Keratinocyte (primary cell): ENCODE results near the gene PLA2G12B. TPM values are rescaled to one million over a fixed set of nuclear protein-coding genes. Genes with fewer than 3 reads are reported as not detected.
"Not testable (repeated sequence)": the region's sequence is repeated elsewhere in the genome, so short reads cannot be mapped to it uniquely, and the experiment has no call there.

ENCODE experiments used
- DNase-seq: peaks from one replicate; pipeline ENCODE4 v3.0.0-alpha.2; 2011; ENCODE audit warnings: low read depth, missing footprints, low spot score
- FAIRE-seq: peaks from 2 replicates; lab custom pipeline; 2011; peaks lifted over from hg19 to GRCh38; lab: Jason Lieb, UNC
- H2AFZ ChIP-seq: 2 replicates; pipeline ENCODE4 v1.6.0; 2012; ENCODE audit warnings: low read length, control low read depth, inconsistent platforms; ENCODE audit not compliant: control insufficient read depth
- H3K27ac ChIP-seq: 2 replicates; pipeline ENCODE4 v1.5.1; 2011; ENCODE audit warnings: low read length; ENCODE audit not compliant: control insufficient read depth, insufficient read depth
- H3K27me3 ChIP-seq: 3 replicates; pipeline ENCODE4 v1.6.0; 2011; ENCODE audit warnings: low read length; ENCODE audit not compliant: control insufficient read depth, insufficient read depth; ENCODE audit errors: extremely low read depth
- H3K36me3 ChIP-seq, 2 experiments: 2 replicates in 1 of 2; 3 replicates in 1 of 2; pipeline ENCODE4 v1.5.1; 2011; ENCODE audit warnings: low read length in 2 of 2, mild to moderate bottlenecking in 1 of 2; ENCODE audit not compliant: control insufficient read depth in 2 of 2, insufficient read depth in 2 of 2; ENCODE audit errors: extremely low read depth in 1 of 2
- H3K4me1 ChIP-seq: 3 replicates; pipeline ENCODE4 v1.5.1; 2011; ENCODE audit warnings: low read length; ENCODE audit not compliant: control insufficient read depth, insufficient read depth; ENCODE audit errors: extremely low read depth
- H3K4me2 ChIP-seq: 3 replicates; pipeline ENCODE4 v1.6.0; 2011; ENCODE audit warnings: low read depth, low read length; ENCODE audit not compliant: control insufficient read depth, insufficient read depth; ENCODE audit errors: extremely low read depth
- H3K4me3 ChIP-seq, 3 experiments: fragments of 200-600 bp in 1 of 3; sonication (generic) in 1 of 3; 2 replicates in 2 of 3; 3 replicates in 1 of 3; pipeline ENCODE4 v1.5.1; 2011 to 2016; ENCODE audit warnings: low read length in 3 of 3, mild to moderate bottlenecking in 3 of 3, control low read depth in 2 of 3, inconsistent platforms in 1 of 3, low read depth in 1 of 3, mixed read lengths in 1 of 3, mixed run types in 1 of 3, moderate library complexity in 1 of 3; ENCODE audit not compliant: control insufficient read depth in 2 of 3, insufficient read depth in 2 of 3; ENCODE audit errors: extremely low read depth in 1 of 3
- H3K79me2 ChIP-seq: 2 replicates; pipeline ENCODE4 v1.6.0; 2012; ENCODE audit warnings: low read length; ENCODE audit not compliant: control insufficient read depth, insufficient read depth
- H3K9ac ChIP-seq: 3 replicates; pipeline ENCODE4 v1.6.0; 2011; ENCODE audit warnings: low read length; ENCODE audit not compliant: control insufficient read depth, insufficient read depth; ENCODE audit errors: extremely low read depth
- H3K9me1 ChIP-seq: 3 replicates; pipeline ENCODE4 v1.6.0; 2011; ENCODE audit warnings: low read length; ENCODE audit not compliant: control insufficient read depth, insufficient read depth; ENCODE audit errors: extremely low read depth
- H3K9me3 ChIP-seq: 2 replicates; pipeline ENCODE4 v1.5.1; 2012; ENCODE audit warnings: low read depth, low read length; ENCODE audit not compliant: control insufficient read depth
- H4K20me1 ChIP-seq: 3 replicates; pipeline ENCODE4 v1.6.0; 2011; ENCODE audit warnings: low read length; ENCODE audit not compliant: control insufficient read depth, insufficient read depth; ENCODE audit errors: extremely low read depth
- CTCF ChIP-seq, 3 experiments: IDR thresholded peaks in 1 of 3; conservative IDR thresholded peaks in 1 of 3; optimal IDR thresholded peaks in 1 of 3; 2 replicates in 2 of 3; 3 replicates in 1 of 3; pipeline versions ENCODE3 to v1.5.1; 2011; ENCODE audit warnings: low read length in 3 of 3, mild to moderate bottlenecking in 3 of 3, moderate library complexity in 2 of 3, control low read depth in 1 of 3, inconsistent platforms in 1 of 3; ENCODE audit not compliant: insufficient read depth in 2 of 3; ENCODE audit errors: extremely low read depth in 1 of 3
- EZH2 ChIP-seq: IDR thresholded peaks from one replicate; pipeline ENCODE4 v1.6.1; 2012; ENCODE audit warnings: inconsistent platforms, mild to moderate bottlenecking, low read length, moderate library complexity
- dilution Hi-C: fragments of 300-500 bp; cut with MboI; formaldehyde crosslinking; loops from one replicate; pipeline ENCODE4 v1.7.0; 2020; ENCODE audit warnings: low sequenced_read_pairs; ENCODE audit not compliant: extremely low pct_ligation_motif_present
- polyA plus RNA-seq, 5 experiments: library from polyadenylated mRNA; depleted of rRNA in 3 of 5; stranded (reverse) in 3 of 5; stranded (forward) in 1 of 5; unstranded in 1 of 5; fragments of >200 nt; gene quantifications; 1 replicate in 1 of 5; 2 replicates in 3 of 5; 3 replicates in 1 of 5; pipeline versions ENCODE4 v1.2.1 to v1.2.3, GENCODE V29; 2011 to 2012; ENCODE audit warnings: missing spikeins in 2 of 5, low read depth in 1 of 5, low replicate concordance in 1 of 5

Gene PLA2G12B
- polyA plus RNA-seq, 1 donor (not counting 4 experiments of a cell fraction or from before 2014, with no cell fraction given): not detected

- Histone ChIP-seq H3K4me3 (no peak overlapping the region), H3K9me1 (no peaks in the 10 kb centered on the region), H3K27me3 (no peaks in the 10 kb centered on the region), H3K4me1 (no peaks in the 10 kb centered on the region), H3K79me2 (no peaks in the 10 kb centered on the region), H3K9ac (no peak overlapping the region), H4K20me1 (no peaks in the 10 kb centered on the region), H2AFZ (no peak overlapping the region), H3K4me2 (no peak overlapping the region), H3K9me3 (no peaks in the 10 kb centered on the region), H3K36me3 (peaks cover 4 to 9% of the 10 kb centered on the region in 2 experiments), H3K27ac (no peak overlapping the region)
- DNase-seq (no peak), FAIRE-seq (no peak)
- TF ChIP-seq CTCF (optimal IDR thresholded peaks at IDR 0.05 in 1 of 3, IDR thresholded peaks at IDR 0.05 in 1 of 3, conservative IDR thresholded peaks at IDR 0.05 in 1 of 3; ENCODE audit: extremely low read depth in 1 of 3, insufficient read depth in 2 of 3, low read length in 3 of 3) (no peak), EZH2 (no peak)
- dilution Hi-C loops: no loop called here
These were observed 46.4 kb upstream of the PLA2G12B start for GRCh38 chr10:73000973-73001372.

DNA sequence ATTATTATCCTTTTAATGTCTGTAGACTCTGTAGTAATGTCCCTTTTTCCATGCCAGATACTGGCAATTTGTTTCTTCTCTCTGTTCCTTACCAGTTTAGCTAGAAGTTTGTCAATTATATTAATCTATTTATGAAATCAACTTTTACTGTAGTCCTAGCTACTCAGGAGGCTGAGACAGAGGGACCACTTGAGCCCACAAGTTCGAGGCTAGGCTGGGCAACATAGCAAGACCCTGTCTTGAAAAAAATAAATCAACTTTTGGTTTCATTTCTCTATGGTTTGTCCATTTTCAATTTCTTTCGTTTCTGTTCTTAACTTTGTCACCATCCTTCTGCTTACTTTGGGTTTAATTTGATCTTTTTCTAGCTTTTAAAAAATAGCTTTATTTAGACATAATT is 42.5 kb upstream of the PLA2G12B start:
- Histone ChIP-seq H3K9ac (no peak overlapping the region), H2AFZ (no peak overlapping the region), H3K4me3 (no peak overlapping the region), H3K27ac (no peak overlapping the region), H4K20me1 (no peaks in the 10 kb centered on the region), H3K9me3 (no peaks in the 10 kb centered on the region), H3K27me3 (no peaks in the 10 kb centered on the region), H3K4me2 (no peak overlapping the region), H3K36me3 (peaks cover 0 to 5% of the 10 kb centered on the region in 2 experiments), H3K79me2 (no peaks in the 10 kb centered on the region), H3K9me1 (no peaks in the 10 kb centered on the region), H3K4me1 (no peaks in the 10 kb centered on the region)
- TF ChIP-seq EZH2: no peak
- TF ChIP-seq CTCF (optimal IDR thresholded peaks at IDR 0.05 in 1 of 3, IDR thresholded peaks at IDR 0.05 in 1 of 3, conservative IDR thresholded peaks at IDR 0.05 in 1 of 3; ENCODE audit: extremely low read depth in 1 of 3, insufficient read depth in 2 of 3, low read length in 3 of 3): no peak
- DNase-seq (no peak), FAIRE-seq (no peak)
- dilution Hi-C loops: no loop called here

DNA sequence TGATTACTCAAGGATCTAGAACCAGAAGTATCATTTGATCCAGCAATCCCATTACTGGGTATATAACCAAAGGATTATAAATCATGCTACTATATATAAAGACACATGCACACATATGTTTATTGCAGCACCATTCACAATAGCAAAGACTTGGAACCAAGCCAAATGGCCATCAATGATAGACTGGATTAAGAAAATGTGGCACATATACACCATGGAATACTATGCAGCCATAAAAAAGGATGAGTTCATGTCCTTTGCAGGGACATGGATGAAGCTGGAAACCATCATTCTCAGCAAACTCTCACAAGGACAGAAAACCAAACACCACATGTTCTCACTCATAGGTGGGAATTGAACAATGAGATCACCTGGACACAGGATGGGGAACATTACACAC is 40.9 kb upstream of the PLA2G12B start:
- DNase-seq, H3K4me2 ChIP-seq, H3K4me1 ChIP-seq, H2AFZ ChIP-seq, H3K4me3 ChIP-seq, H3K9ac ChIP-seq, dilution Hi-C loops, H4K20me1 ChIP-seq, H3K9me3 ChIP-seq, H3K36me3 ChIP-seq, FAIRE-seq, H3K9me1 ChIP-seq, H3K27ac ChIP-seq, H3K79me2 ChIP-seq, H3K27me3 ChIP-seq: not testable (repeated sequence)

GRCh38 chr10:72989771-72990170 is 35.2 kb upstream of the PLA2G12B start:
- H3K27me3 ChIP-seq, H3K9me3 ChIP-seq, H3K36me3 ChIP-seq, H3K79me2 ChIP-seq, H3K9ac ChIP-seq, H3K9me1 ChIP-seq, H4K20me1 ChIP-seq, H3K4me2 ChIP-seq, DNase-seq, dilution Hi-C loops, H3K4me1 ChIP-seq, H3K4me3 ChIP-seq, H3K27ac ChIP-seq, FAIRE-seq, H2AFZ ChIP-seq: not testable (repeated sequence)
